ENCODE data around the gene CGNL1. TPM values are rescaled to one million over a fixed set of nuclear protein-coding genes. Genes with fewer than 3 reads are reported as not detected.

CGNL1 gene
- total and polyA plus RNA-seq, 5 donors from 2014 or later, result not detected

GRCh38 chr15:57370929-57371328 is 5.4 kb upstream of the CGNL1 start:
- Mint-ChIP-seq H3K9me3 (peaks cover 0 to 4% (median 0%) of the 10 kb centered on the region in 7 donors), H3K27me3 (peaks cover 37% of the 10 kb centered on the region), H3K27ac (no peak overlapping the region), H3K4me1 (peaks cover 0 to 3% (median 0%) of the 10 kb centered on the region in 4 donors), H3K4me3 (no peak overlapping the region), H3K36me3 (no peaks in the 10 kb centered on the region)
- Histone ChIP-seq H3K27ac (ENCODE audit: insufficient read depth, low read length, poor library complexity, severe bottlenecking) (no peak overlapping the region), H3K36me3 (ENCODE audit: control insufficient read depth, insufficient read depth, low read length) (no peaks in the 10 kb centered on the region), H3K9me3 (ENCODE audit: control insufficient read depth in 2 of 2, low read length in 2 of 2) (no peaks in the 10 kb centered on the region), H3K4me1 (ENCODE audit: control insufficient read depth, insufficient read depth, low read length, poor library complexity, severe bottlenecking) (no peaks in the 10 kb centered on the region), H3K27me3 (ENCODE audit: control insufficient read depth, insufficient read depth, low read length) (peaks cover 5% of the 10 kb centered on the region), H3K4me3 (ENCODE audit: low read depth, low read length) (no peak overlapping the region)
- ATAC-seq (ENCODE audit: low read depth in 2 of 2) (no peak), DNase-seq (no peak)

- DNase-seq (no peak), ATAC-seq (ENCODE audit: low read depth in 2 of 2) (no peak)
- no peaks in the 10 kb centered on the region for H3K9me3 ChIP-seq (ENCODE audit: control insufficient read depth in 2 of 2, low read length in 2 of 2)
- no peak overlapping the region for H3K4me3 ChIP-seq (ENCODE audit: low read depth, low read length)
- H3K4me1 ChIP-seq (ENCODE audit: control insufficient read depth, insufficient read depth, low read length, poor library complexity, severe bottlenecking), result no peaks in the 10 kb centered on the region
- peaks cover 7% of the 10 kb centered on the region for H3K27me3 ChIP-seq (ENCODE audit: control insufficient read depth, insufficient read depth, low read length)
- Mint-ChIP-seq H3K27ac (no peak overlapping the region), H3K27me3 (peaks cover 53% of the 10 kb centered on the region), H3K36me3 (no peaks in the 10 kb centered on the region), H3K4me1 (peaks cover 0 to 12% (median 4%) of the 10 kb centered on the region in 4 donors), H3K9me3 (peaks cover 0 to 4% (median 0%) of the 10 kb centered on the region in 7 donors), H3K4me3 (no peak overlapping the region)
- no peaks in the 10 kb centered on the region for H3K36me3 ChIP-seq (ENCODE audit: control insufficient read depth, insufficient read depth, low read length)
- no peak overlapping the region for H3K27ac ChIP-seq (ENCODE audit: insufficient read depth, low read length, poor library complexity, severe bottlenecking)
Observed at GRCh38 chr15:57373251-57373881, 2.9 kb upstream of the CGNL1 start.

- H3K36me3 ChIP-seq (ENCODE audit: control insufficient read depth, insufficient read depth, low read length), result no peaks in the 10 kb centered on the region
- H3K9me3 ChIP-seq (ENCODE audit: control insufficient read depth in 2 of 2, low read length in 2 of 2), result no peaks in the 10 kb centered on the region
- no peak overlapping the region for H3K27ac Mint-ChIP-seq
- peaks cover 0 to 4% (median 2%) of the 10 kb centered on the region in 7 donors for H3K9me3 Mint-ChIP-seq
- ATAC-seq (ENCODE audit: low read depth in 2 of 2), result no peak
- no peaks in the 10 kb centered on the region for H3K4me1 ChIP-seq (ENCODE audit: control insufficient read depth, insufficient read depth, low read length, poor library complexity, severe bottlenecking)
- H3K27me3 ChIP-seq (ENCODE audit: control insufficient read depth, insufficient read depth, low read length), result peaks cover 11% of the 10 kb centered on the region
- no peak overlapping the region for H3K4me3 Mint-ChIP-seq
- peaks cover 0 to 12% (median 4%) of the 10 kb centered on the region in 4 donors for H3K4me1 Mint-ChIP-seq
- H3K36me3 Mint-ChIP-seq, result no peaks in the 10 kb centered on the region
- no peak overlapping the region for H3K4me3 ChIP-seq (ENCODE audit: low read depth, low read length)
- DNase-seq, result no peak
- H3K27me3 Mint-ChIP-seq, result peaks cover 57% of the 10 kb centered on the region
- no peak overlapping the region for H3K27ac ChIP-seq (ENCODE audit: insufficient read depth, low read length, poor library complexity, severe bottlenecking)
Observed at GRCh38 chr15:57373882-57374276, 2.4 kb upstream of the CGNL1 start.

GRCh38 chr15:57376696-57377477 is 582 bp downstream of the CGNL1 start:
- peaks cover 0 to 12% (median 4%) of the 10 kb centered on the region in 4 donors for H3K4me1 Mint-ChIP-seq
- H3K27ac Mint-ChIP-seq, result peak overlapping the region in 1 of 3 donors; percentile 14
- peak overlapping the region in 2 of 4 donors; percentile 67 to 74 for H3K4me3 Mint-ChIP-seq
- Histone ChIP-seq H3K4me1 (ENCODE audit: control insufficient read depth, insufficient read depth, low read length, poor library complexity, severe bottlenecking) (no peaks in the 10 kb centered on the region), H3K4me3 (ENCODE audit: low read depth, low read length) (no peak overlapping the region), H3K27me3 (ENCODE audit: control insufficient read depth, insufficient read depth, low read length) (peaks cover 14% of the 10 kb centered on the region), H3K9me3 (ENCODE audit: control insufficient read depth in 2 of 2, low read length in 2 of 2) (no peaks in the 10 kb centered on the region), H3K36me3 (ENCODE audit: control insufficient read depth, insufficient read depth, low read length) (no peaks in the 10 kb centered on the region), H3K27ac (ENCODE audit: insufficient read depth, low read length, poor library complexity, severe bottlenecking) (no peak overlapping the region)
- H3K36me3 Mint-ChIP-seq, result no peaks in the 10 kb centered on the region
- H3K9me3 Mint-ChIP-seq, result peaks cover 0 to 4% (median 2%) of the 10 kb centered on the region in 7 donors
- peaks cover 56% of the 10 kb centered on the region for H3K27me3 Mint-ChIP-seq
- peak in 1 of 2 donors; percentile 31 for ATAC-seq (ENCODE audit: low read depth in 2 of 2)
- no peak for DNase-seq

GRCh38 chr15:57377478-57377847 is 1.2 kb downstream of the CGNL1 start:
- peak overlapping the region in 2 of 4 donors; percentile 22 to 67 for H3K4me3 Mint-ChIP-seq
- H3K27ac Mint-ChIP-seq, result no peak overlapping the region
- H3K36me3 ChIP-seq (ENCODE audit: control insufficient read depth, insufficient read depth, low read length), result no peaks in the 10 kb centered on the region
- H3K9me3 ChIP-seq (ENCODE audit: control insufficient read depth in 2 of 2, low read length in 2 of 2), result no peaks in the 10 kb centered on the region
- H3K27me3 Mint-ChIP-seq, result peaks cover 54% of the 10 kb centered on the region
- no peak for ATAC-seq (ENCODE audit: low read depth in 2 of 2)
- peaks cover 14% of the 10 kb centered on the region for H3K27me3 ChIP-seq (ENCODE audit: control insufficient read depth, insufficient read depth, low read length)
- no peaks in the 10 kb centered on the region for H3K36me3 Mint-ChIP-seq
- H3K4me1 Mint-ChIP-seq, result peaks cover 0 to 12% (median 4%) of the 10 kb centered on the region in 4 donors
- no peak overlapping the region for H3K4me3 ChIP-seq (ENCODE audit: low read depth, low read length)
- no peaks in the 10 kb centered on the region for H3K4me1 ChIP-seq (ENCODE audit: control insufficient read depth, insufficient read depth, low read length, poor library complexity, severe bottlenecking)
- no peak for DNase-seq
- no peak overlapping the region for H3K27ac ChIP-seq (ENCODE audit: insufficient read depth, low read length, poor library complexity, severe bottlenecking)
- H3K9me3 Mint-ChIP-seq, result peaks cover 0 to 5% (median 2%) of the 10 kb centered on the region in 7 donors

GRCh38 chr15:57379487-57379886 is 3.2 kb downstream of the CGNL1 start:
- Histone ChIP-seq H3K4me3 (ENCODE audit: low read depth, low read length) (no peak overlapping the region), H3K27ac (ENCODE audit: insufficient read depth, low read length, poor library complexity, severe bottlenecking) (no peak overlapping the region), H3K4me1 (ENCODE audit: control insufficient read depth, insufficient read depth, low read length, poor library complexity, severe bottlenecking) (no peaks in the 10 kb centered on the region), H3K36me3 (ENCODE audit: control insufficient read depth, insufficient read depth, low read length) (no peaks in the 10 kb centered on the region), H3K9me3 (ENCODE audit: control insufficient read depth in 2 of 2, low read length in 2 of 2) (no peaks in the 10 kb centered on the region), H3K27me3 (ENCODE audit: control insufficient read depth, insufficient read depth, low read length) (peaks cover 12% of the 10 kb centered on the region)
- Mint-ChIP-seq H3K9me3 (peaks cover 0 to 6% (median 0%) of the 10 kb centered on the region in 7 donors), H3K27me3 (peaks cover 52% of the 10 kb centered on the region), H3K4me3 (no peak overlapping the region), H3K4me1 (peaks cover 0 to 12% (median 4%) of the 10 kb centered on the region in 4 donors), H3K36me3 (no peaks in the 10 kb centered on the region), H3K27ac (no peak overlapping the region)
- DNase-seq (no peak), ATAC-seq (ENCODE audit: low read depth in 2 of 2) (no peak)

GRCh38 chr15:57380854-57381253 is 4.5 kb downstream of the CGNL1 start:
- peaks cover 41% of the 10 kb centered on the region for H3K27me3 Mint-ChIP-seq
- DNase-seq, result no peak

More at GRCh38 chr15:57380854-57381253, 4.5 kb downstream of the CGNL1 start:
- H3K9me3 ChIP-seq (ENCODE audit: control insufficient read depth in 2 of 2, low read length in 2 of 2), result no peaks in the 10 kb centered on the region
- H3K27ac Mint-ChIP-seq, result no peak overlapping the region
- H3K4me1 Mint-ChIP-seq, result peaks cover 0 to 10% (median 4%) of the 10 kb centered on the region in 4 donors
- no peak overlapping the region for H3K4me3 ChIP-seq (ENCODE audit: low read depth, low read length)
- H3K36me3 Mint-ChIP-seq, result no peaks in the 10 kb centered on the region
- H3K27me3 ChIP-seq (ENCODE audit: control insufficient read depth, insufficient read depth, low read length), result peaks cover 9% of the 10 kb centered on the region
- H3K27ac ChIP-seq (ENCODE audit: insufficient read depth, low read length, poor library complexity, severe bottlenecking), result no peak overlapping the region
- ATAC-seq (ENCODE audit: low read depth in 2 of 2), result no peak
- peaks cover 0 to 3% (median 0%) of the 10 kb centered on the region in 7 donors for H3K9me3 Mint-ChIP-seq
- no peaks in the 10 kb centered on the region for H3K36me3 ChIP-seq (ENCODE audit: control insufficient read depth, insufficient read depth, low read length)
- no peaks in the 10 kb centered on the region for H3K4me1 ChIP-seq (ENCODE audit: control insufficient read depth, insufficient read depth, low read length, poor library complexity, severe bottlenecking)
- H3K4me3 Mint-ChIP-seq, result no peak overlapping the region
